Measurements from ENCODE around the gene EVC. TPM values are rescaled to one million over a fixed set of nuclear protein-coding genes. Genes with fewer than 3 reads are reported as not detected.

EVC gene
- total RNA-seq, 1 donor from 2014 or later = 9.5 TPM

GRCh38 chr4:5713861-5714260 is 2.9 kb downstream of the EVC start:
- TF ChIP-seq CTCF (IDR thresholded peaks at IDR 0.05; ENCODE audit: insufficient read depth, low read length, severe bottlenecking) = no peak
- no peak for FAIRE-seq
- Histone ChIP-seq H3K4me3 (ENCODE audit: low read depth, low read length) (no peak overlapping the region), H3K36me3 (ENCODE audit: control insufficient read depth, insufficient read depth, low read length) (no peaks in the 10 kb centered on the region), H3K27me3 (ENCODE audit: control insufficient read depth, insufficient read depth, low read length) (no peaks in the 10 kb centered on the region)
- no peak for DNase-seq (ENCODE audit: low read depth)

- no peak for DNase-seq (ENCODE audit: low read depth)
- no peak overlapping the region for H3K4me3 ChIP-seq (ENCODE audit: low read depth, low read length)
- no peak for FAIRE-seq
- H3K36me3 ChIP-seq (ENCODE audit: control insufficient read depth, insufficient read depth, low read length) = peaks cover 4% of the 10 kb centered on the region
- no peaks in the 10 kb centered on the region for H3K27me3 ChIP-seq (ENCODE audit: control insufficient read depth, insufficient read depth, low read length)
- TF ChIP-seq CTCF (IDR thresholded peaks at IDR 0.05; ENCODE audit: insufficient read depth, low read length, severe bottlenecking) = no peak
These were observed 4.4 kb downstream of the EVC start for GRCh38 chr4:5715357-5715756.

GRCh38 chr4:5716391-5716790 is 5.4 kb downstream of the EVC start:
- no peak for TF ChIP-seq CTCF (IDR thresholded peaks at IDR 0.05; ENCODE audit: insufficient read depth, low read length, severe bottlenecking)
- Histone ChIP-seq H3K27me3 (ENCODE audit: control insufficient read depth, insufficient read depth, low read length) (no peaks in the 10 kb centered on the region), H3K36me3 (ENCODE audit: control insufficient read depth, insufficient read depth, low read length) (peaks cover 8% of the 10 kb centered on the region), H3K4me3 (ENCODE audit: low read depth, low read length) (no peak overlapping the region)
- FAIRE-seq = no peak
- no peak for DNase-seq (ENCODE audit: low read depth)

- Histone ChIP-seq H3K4me3 (ENCODE audit: low read depth, low read length) (no peak overlapping the region), H3K27me3 (ENCODE audit: control insufficient read depth, insufficient read depth, low read length) (no peaks in the 10 kb centered on the region), H3K36me3 (ENCODE audit: control insufficient read depth, insufficient read depth, low read length) (peaks cover 8% of the 10 kb centered on the region)
- DNase-seq (ENCODE audit: low read depth) (no peak), FAIRE-seq (no peak)
- no peak for TF ChIP-seq CTCF (IDR thresholded peaks at IDR 0.05; ENCODE audit: insufficient read depth, low read length, severe bottlenecking)
These were observed 6.6 kb downstream of the EVC start for GRCh38 chr4:5717449-5718158.

- no peak for TF ChIP-seq CTCF (IDR thresholded peaks at IDR 0.05; ENCODE audit: insufficient read depth, low read length, severe bottlenecking)
These were observed 7.4 kb downstream of the EVC start for GRCh38 chr4:5718411-5718810.

More at GRCh38 chr4:5718411-5718810, 7.4 kb downstream of the EVC start:
- DNase-seq (ENCODE audit: low read depth) (no peak), FAIRE-seq (no peak)
- Histone ChIP-seq H3K27me3 (ENCODE audit: control insufficient read depth, insufficient read depth, low read length) (no peaks in the 10 kb centered on the region), H3K36me3 (ENCODE audit: control insufficient read depth, insufficient read depth, low read length) (peaks cover 8% of the 10 kb centered on the region), H3K4me3 (ENCODE audit: low read depth, low read length) (no peak overlapping the region)
